ENCODE measurements around the gene CFAP410.

CFAP410 gene

DNA sequence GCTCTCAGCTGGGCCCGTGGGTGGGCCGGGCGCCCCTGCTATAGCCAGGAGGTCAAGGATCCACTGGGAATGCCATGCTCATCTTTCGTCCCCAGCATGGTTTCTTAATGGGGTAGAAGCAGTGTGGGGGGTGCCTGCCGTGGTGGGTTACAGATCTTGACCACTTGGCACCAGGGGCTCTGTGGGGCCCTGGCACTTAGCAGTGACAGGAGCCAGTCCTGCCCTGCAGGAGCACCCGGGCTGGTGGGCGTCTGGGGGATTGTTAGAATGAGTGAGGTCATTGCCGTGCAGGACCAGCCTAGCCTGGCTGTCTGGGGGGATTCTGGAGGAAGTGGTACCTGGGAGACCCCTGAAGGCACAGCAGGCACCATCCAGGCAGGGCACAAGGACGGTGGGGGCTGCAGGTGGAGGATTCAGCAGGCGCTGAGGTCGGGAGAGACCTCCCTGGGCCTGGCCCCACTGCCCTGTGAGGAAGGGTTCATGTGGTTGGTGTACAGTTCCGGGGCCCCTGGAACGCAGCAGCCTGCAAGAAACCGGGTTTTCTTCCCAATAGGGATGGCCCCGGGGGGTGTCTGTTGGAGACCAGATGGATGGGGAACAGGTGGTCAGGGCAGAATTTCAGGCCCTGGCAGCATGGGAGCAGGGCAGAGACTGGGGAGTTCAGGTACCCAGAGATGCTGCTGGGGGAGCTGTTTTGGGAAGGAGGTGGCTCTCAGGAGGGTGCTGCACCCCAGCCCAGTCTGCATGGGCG is 48.7 kb downstream of the CFAP410 start:
- no peak overlapping the region for H3K4me3 ChIP-seq (ENCODE audit: low read depth, low read length)
- no peak for TF ChIP-seq POLR2A (IDR thresholded peaks at IDR 0.05; ENCODE audit: extremely low read depth, insufficient read length)
- no peak for TF ChIP-seq MYC (IDR thresholded peaks at IDR 0.05; ENCODE audit: low read depth, low read length)
- TF ChIP-seq, protein P1, sequence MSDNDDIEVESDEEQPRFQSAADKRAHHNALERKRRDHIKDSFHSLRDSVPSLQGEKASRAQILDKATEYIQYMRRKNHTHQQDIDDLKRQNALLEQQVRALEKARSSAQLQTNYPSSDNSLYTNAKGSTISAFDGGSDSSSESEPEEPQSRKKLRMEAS (IDR thresholded peaks at IDR 0.05; ENCODE audit: low read depth, low read length), result no peak
- TF ChIP-seq, protein P2, sequence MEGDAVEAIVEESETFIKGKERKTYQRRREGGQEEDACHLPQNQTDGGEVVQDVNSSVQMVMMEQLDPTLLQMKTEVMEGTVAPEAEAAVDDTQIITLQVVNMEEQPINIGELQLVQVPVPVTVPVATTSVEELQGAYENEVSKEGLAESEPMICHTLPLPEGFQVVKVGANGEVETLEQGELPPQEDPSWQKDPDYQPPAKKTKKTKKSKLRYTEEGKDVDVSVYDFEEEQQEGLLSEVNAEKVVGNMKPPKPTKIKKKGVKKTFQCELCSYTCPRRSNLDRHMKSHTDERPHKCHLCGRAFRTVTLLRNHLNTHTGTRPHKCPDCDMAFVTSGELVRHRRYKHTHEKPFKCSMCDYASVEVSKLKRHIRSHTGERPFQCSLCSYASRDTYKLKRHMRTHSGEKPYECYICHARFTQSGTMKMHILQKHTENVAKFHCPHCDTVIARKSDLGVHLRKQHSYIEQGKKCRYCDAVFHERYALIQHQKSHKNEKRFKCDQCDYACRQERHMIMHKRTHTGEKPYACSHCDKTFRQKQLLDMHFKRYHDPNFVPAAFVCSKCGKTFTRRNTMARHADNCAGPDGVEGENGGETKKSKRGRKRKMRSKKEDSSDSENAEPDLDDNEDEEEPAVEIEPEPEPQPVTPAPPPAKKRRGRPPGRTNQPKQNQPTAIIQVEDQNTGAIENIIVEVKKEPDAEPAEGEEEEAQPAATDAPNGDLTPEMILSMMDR (IDR thresholded peaks at IDR 0.05; ENCODE audit: low read depth, low read length), result no peak
- no peak for DNase-seq (ENCODE audit: low read depth)

DNA sequence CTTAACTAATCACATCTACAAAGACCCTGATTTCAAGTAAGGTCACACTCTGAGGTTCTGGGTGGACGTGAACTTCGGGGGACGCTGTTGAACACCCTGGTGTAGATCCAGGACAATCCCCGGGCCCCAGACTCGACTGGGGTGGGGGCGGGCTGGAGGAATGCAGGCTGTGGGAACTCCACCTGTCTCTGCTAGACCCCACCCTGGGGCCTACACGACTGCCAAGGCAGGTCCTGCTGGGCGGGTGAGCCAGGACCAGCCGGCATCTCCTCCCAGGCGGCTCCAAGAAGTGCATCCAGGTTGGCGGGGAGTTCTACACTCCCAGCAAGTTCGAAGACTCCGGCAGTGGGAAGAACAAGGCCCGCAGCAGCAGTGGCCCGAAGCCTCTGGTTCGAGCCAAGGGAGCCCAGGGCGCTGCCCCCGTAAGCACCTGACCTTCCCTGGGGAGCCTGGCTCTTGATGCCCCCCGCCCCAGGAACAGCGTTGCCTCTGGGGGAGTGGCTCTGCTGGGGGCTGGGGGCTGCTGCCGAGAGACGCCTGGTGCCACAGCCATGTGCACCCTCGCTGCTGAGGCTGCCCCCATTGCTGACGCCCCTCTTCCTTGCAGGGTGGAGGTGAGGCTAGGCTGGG is 49.7 kb downstream of the CFAP410 start:
- no peak overlapping the region for H3K4me3 ChIP-seq (ENCODE audit: low read depth, low read length)
- DNase-seq (ENCODE audit: low read depth), result no peak
- TF ChIP-seq POLR2A (IDR thresholded peaks at IDR 0.05; ENCODE audit: extremely low read depth, insufficient read length), result no peak

DNA sequence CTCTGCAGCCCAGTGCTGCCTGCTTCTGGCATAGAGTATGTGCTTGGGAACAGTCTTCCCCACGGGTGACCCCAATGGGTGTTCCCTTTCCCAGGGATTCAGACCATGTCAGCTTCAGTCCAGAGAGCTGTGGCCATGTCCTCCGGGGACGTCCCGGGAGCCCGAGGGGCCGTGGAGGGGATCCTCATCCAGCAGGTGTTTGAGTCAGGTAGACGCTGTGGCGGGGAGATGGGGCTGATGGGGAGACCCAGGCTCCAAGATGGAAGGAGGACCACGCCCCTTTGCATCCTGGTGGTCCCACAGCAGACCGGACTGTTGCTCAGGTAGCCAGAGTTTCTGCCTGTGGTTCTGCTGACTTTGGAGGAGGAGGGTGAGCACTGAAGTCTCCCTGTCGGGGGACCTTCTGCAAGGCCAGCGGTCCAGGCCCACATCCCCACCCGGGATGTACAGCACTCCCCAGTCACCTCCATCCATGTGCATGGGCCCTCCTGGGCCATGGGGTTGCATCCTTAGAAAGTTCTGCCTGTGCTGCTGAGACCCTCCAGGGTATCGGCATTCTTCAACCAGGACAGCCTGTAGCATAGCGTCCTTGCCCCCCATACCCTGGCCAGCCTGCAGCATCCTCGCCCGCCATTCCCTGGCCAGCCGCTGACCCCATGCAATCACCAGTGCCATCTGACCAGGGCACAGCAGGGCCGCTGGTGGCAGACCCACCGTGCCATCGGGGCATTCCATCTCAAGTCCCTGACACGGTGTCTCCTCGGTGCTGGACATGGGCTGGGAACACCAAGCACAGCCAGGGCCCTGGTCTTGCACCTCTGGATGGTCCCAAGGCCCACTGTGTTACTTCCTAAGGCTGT is 50.7 kb downstream of the CFAP410 start:
- H3K4me3 ChIP-seq (ENCODE audit: low read depth, low read length), result no peak overlapping the region
- DNase-seq (ENCODE audit: low read depth), result no peak
- TF ChIP-seq, protein P1 (IDR thresholded peaks at IDR 0.05; ENCODE audit: low read depth, low read length), result no peak
- TF ChIP-seq POLR2A (IDR thresholded peaks at IDR 0.05; ENCODE audit: extremely low read depth, insufficient read length), result no peak
- TF ChIP-seq MYC (IDR thresholded peaks at IDR 0.05; ENCODE audit: low read depth, low read length), result no peak
- TF ChIP-seq, protein P2 (IDR thresholded peaks at IDR 0.05; ENCODE audit: low read depth, low read length), result no peak

DNA sequence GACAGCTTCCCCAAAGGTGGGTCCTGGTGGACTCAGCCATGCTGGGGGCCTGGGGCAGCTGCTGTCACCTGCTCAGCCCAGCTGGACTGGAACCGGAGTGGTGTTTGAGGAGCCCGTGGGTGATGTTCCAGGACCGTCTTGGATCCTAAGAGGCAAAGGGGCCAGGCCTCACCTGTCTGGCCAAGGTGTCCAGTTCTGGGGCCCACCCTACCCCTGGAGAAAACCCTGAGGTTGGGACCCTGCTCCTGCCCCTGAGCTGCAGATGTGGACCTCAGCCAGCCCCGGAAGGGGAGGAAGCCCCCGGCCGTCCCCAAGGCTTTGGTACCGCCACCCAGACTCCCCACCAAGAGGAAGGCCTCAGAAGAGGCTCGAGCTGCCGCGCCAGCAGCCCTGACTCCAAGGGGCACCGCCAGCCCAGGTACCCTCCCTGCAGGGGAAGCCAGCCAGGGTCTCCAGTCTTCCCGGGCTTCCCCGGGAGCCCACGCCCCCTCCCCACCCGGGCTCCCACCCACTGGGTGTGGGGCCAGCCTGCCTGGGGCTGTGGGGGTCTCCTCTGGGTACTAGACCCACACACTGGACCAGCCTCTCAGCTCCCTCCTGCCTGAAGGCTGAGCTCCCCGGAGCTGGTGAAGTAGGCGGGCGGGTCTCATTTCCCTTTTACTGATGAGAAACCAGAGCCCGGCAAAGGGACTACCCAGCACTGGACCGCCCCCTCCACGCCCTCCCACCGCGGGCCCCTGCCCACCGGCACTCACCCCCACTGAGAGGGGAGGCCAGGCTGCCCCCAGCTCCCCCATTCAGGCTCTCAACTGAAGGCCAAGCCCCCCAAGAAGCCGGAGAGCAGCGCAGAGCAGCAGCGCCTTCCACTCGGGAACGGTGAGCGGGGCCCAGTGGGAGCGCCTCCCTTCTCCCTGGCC is 52.2 kb downstream of the CFAP410 start:
- TF ChIP-seq, protein P1 (IDR thresholded peaks at IDR 0.05; ENCODE audit: low read depth, low read length), result no peak
- no peak for TF ChIP-seq POLR2A (IDR thresholded peaks at IDR 0.05; ENCODE audit: extremely low read depth, insufficient read length)
- no peak for TF ChIP-seq MYC (IDR thresholded peaks at IDR 0.05; ENCODE audit: low read depth, low read length)
- TF ChIP-seq, protein P2 (IDR thresholded peaks at IDR 0.05; ENCODE audit: low read depth, low read length), result no peak
- no peak for DNase-seq (ENCODE audit: low read depth)
- no peak overlapping the region for H3K4me3 ChIP-seq (ENCODE audit: low read depth, low read length)

DNA sequence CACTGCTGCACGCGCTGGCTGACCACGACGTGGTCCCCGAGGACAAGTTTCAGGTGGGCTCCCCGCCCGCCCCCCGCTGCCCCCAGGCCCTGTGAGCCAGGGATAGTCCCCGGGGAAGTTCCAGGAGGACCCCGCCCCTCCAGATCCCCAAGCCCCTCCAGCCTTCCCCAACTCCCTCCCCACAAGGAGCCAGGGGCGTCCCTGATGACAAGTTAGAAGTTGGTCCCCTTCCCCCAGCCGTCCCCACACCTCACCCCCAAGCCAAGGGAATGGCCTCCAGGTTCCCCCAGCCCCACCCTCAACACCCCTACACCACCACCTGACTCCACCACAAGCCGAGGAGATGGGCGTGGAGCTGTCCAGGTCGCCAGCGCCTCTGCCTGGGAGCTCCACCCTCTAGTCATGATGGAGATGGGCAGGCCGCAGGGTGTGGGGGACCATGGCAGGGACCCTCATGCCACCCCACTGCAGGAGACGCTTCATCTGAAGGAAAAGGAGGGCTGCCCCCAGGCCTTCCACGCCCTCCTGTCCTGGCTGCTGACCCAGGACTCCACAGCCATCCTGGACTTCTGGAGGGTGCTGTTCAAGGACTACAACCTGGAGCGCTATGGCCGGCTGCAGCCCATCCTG is 53.0 kb downstream of the CFAP410 start:
- no peak for DNase-seq (ENCODE audit: low read depth)
- no peak overlapping the region for H3K4me3 ChIP-seq (ENCODE audit: low read depth, low read length)
- no peak for TF ChIP-seq MYC (IDR thresholded peaks at IDR 0.05; ENCODE audit: low read depth, low read length)
- TF ChIP-seq POLR2A (IDR thresholded peaks at IDR 0.05; ENCODE audit: extremely low read depth, insufficient read length), result no peak
- TF ChIP-seq, protein P2 (IDR thresholded peaks at IDR 0.05; ENCODE audit: low read depth, low read length), result no peak
- TF ChIP-seq, protein P1 (IDR thresholded peaks at IDR 0.05; ENCODE audit: low read depth, low read length), result no peak
